Astrocyte (in vitro differentiated cells and primary cell): ENCODE measurements around the gene NFIA. TPM values are rescaled to one million over a fixed set of nuclear protein-coding genes. Genes with fewer than 3 reads are reported as not detected.
A peak's percentile ranks its signal among the peaks of the same experiment; 100 is the strongest.

ENCODE experiments used
- DNase-seq: peaks from one replicate; pipeline ENCODE4 v3.0.0-alpha.2; 2010; ENCODE audit warnings: low read depth
- FAIRE-seq: peaks from 2 replicates; lab custom pipeline; 2011; peaks lifted over from hg19 to GRCh38; lab: Jason Lieb, UNC
- H2AFZ ChIP-seq: 2 replicates; pipeline ENCODE4 v1.6.0; 2012; ENCODE audit warnings: low read depth, low read length, inconsistent platforms
- H3K27ac ChIP-seq: 2 replicates; pipeline ENCODE4 v1.5.1; 2011; ENCODE audit warnings: low read depth, low read length, inconsistent platforms
- H3K27me3 ChIP-seq: 2 replicates; pipeline ENCODE4 v1.6.0; 2011; ENCODE audit warnings: low read length, inconsistent platforms; ENCODE audit not compliant: insufficient read depth
- H3K36me3 ChIP-seq: 2 replicates; pipeline ENCODE4 v1.5.1; 2011; ENCODE audit warnings: low read length, inconsistent platforms; ENCODE audit not compliant: insufficient read depth
- H3K4me1 ChIP-seq: 2 replicates; pipeline ENCODE4 v1.5.1; 2011; ENCODE audit warnings: low read length, inconsistent platforms; ENCODE audit not compliant: insufficient read depth
- H3K4me2 ChIP-seq: 2 replicates; pipeline ENCODE4 v1.6.0; 2012; ENCODE audit warnings: low read length, inconsistent platforms
- H3K4me3 ChIP-seq: 2 replicates; pipeline ENCODE4 v1.5.1; 2011; ENCODE audit warnings: low read depth, mild to moderate bottlenecking, low read length, inconsistent platforms; ENCODE audit not compliant: insufficient read depth
- H3K79me2 ChIP-seq: 2 replicates; pipeline ENCODE4 v1.6.0; 2012; ENCODE audit warnings: mild to moderate bottlenecking, low read length, inconsistent platforms; ENCODE audit not compliant: insufficient read depth
- H3K9ac ChIP-seq: 2 replicates; pipeline ENCODE4 v1.6.0; 2012; ENCODE audit warnings: mild to moderate bottlenecking, low read length, inconsistent platforms
- H3K9me3 ChIP-seq: 2 replicates; pipeline ENCODE4 v1.5.1; 2012; ENCODE audit warnings: low read depth, mild to moderate bottlenecking, low read length, inconsistent platforms; ENCODE audit not compliant: insufficient read depth
- H4K20me1 ChIP-seq: 2 replicates; pipeline ENCODE4 v1.6.0; 2012; ENCODE audit warnings: low read length, inconsistent platforms; ENCODE audit not compliant: insufficient read depth
- H3K27ac Mint-ChIP-seq: one replicate; pipeline ENCODE4 v1.8.0; 2021; ENCODE audit warnings: mild to moderate bottlenecking, mixed read lengths; ENCODE audit not compliant: unreplicated experiment
- H3K27me3 Mint-ChIP-seq: one replicate; pipeline ENCODE4 v1.8.0; 2021; ENCODE audit warnings: low read depth, mixed read lengths; ENCODE audit not compliant: unreplicated experiment
- H3K36me3 Mint-ChIP-seq: one replicate; pipeline ENCODE4 v1.8.0; 2021; ENCODE audit warnings: low read depth, mixed read lengths; ENCODE audit not compliant: unreplicated experiment
- H3K4me1 Mint-ChIP-seq: one replicate; pipeline ENCODE4 v1.8.0; 2021; ENCODE audit warnings: low read depth, mixed read lengths; ENCODE audit not compliant: unreplicated experiment
- H3K4me3 Mint-ChIP-seq: one replicate; pipeline ENCODE4 v1.8.0; 2021; ENCODE audit warnings: mild to moderate bottlenecking, moderate library complexity, mixed read lengths; ENCODE audit not compliant: unreplicated experiment
- H3K9me3 Mint-ChIP-seq: one replicate; pipeline ENCODE4 v1.8.0; 2021; ENCODE audit warnings: mild to moderate bottlenecking, mixed read lengths; ENCODE audit not compliant: unreplicated experiment
- EZH2 ChIP-seq: IDR thresholded peaks from 2 replicates; pipeline ENCODE4 v1.6.1; 2012; ENCODE audit warnings: mild to moderate bottlenecking, low read length, inconsistent platforms; ENCODE audit not compliant: insufficient read depth
- total RNA-seq: library from RNA; stranded (reverse); gene quantifications from 2 replicates; pipeline ENCODE4 v1.2.1, GENCODE V29; 2021
- TF ChIP-seq, protein P1 (sequence below): IDR thresholded peaks from 2 replicates; pipeline ENCODE4 v1.5.1; 2011; ENCODE audit warnings: low read depth, mild to moderate bottlenecking, inconsistent platforms, low read length, moderate library complexity; ENCODE audit not compliant: insufficient read depth

NFIA gene
- total RNA-seq, 1 donor from 2014 or later: 4.6 TPM

DNA sequence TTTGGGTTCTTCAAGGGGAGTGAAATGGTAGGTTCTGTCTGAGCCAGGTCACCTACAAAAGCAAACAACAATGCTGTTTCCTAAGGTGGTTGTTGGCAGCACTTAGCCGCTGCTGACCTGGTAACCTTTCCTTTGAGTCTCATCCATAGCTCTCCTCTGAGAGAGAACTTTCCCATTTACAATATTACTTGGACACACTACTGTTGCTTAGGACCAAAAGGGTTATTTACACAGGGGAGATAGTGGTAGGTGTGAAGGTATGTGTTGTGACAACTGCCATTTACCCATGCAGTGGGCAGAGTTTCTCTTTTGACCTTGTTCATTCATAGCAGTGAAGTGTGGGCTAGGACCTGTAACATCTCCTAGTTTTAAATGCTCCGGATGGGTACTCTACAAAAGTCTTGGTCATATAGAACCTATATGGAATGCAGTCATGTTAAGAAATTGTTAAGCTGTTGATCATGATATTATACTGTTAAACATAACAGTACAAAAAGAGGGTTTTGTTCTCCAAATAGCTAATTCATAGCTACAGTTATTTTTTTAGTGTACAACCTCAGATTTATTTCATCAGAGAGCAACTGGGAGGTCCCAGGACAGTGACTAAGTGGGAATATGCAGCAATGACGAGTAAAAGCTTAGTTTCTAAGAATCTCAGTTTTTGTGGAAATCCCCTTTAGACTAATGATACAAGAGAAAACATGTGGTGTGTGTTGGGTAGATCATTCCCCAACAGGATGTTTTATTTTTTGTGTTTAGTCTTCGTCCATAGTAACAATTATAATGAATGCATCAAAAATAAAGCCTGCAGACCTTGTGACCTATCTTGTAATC is 219.7 kb downstream of the NFIA start:
- Histone ChIP-seq H3K27me3 (peaks cover 3% of the 10 kb centered on the region), H3K79me2 (no peaks in the 10 kb centered on the region), H3K4me1 (no peaks in the 10 kb centered on the region), H3K9me3 (no peaks in the 10 kb centered on the region), H3K4me3 (no peak overlapping the region), H3K36me3 (no peaks in the 10 kb centered on the region), H3K4me2 (no peak overlapping the region), H2AFZ (no peak overlapping the region), H3K9ac (no peak overlapping the region), H4K20me1 (no peaks in the 10 kb centered on the region), H3K27ac (no peak overlapping the region)
- DNase-seq (no peak), FAIRE-seq (no peak)
- Mint-ChIP-seq H3K9me3 (peaks cover 2% of the 10 kb centered on the region), H3K27me3 (peaks cover 5% of the 10 kb centered on the region), H3K4me1 (peaks cover 12% of the 10 kb centered on the region), H3K4me3 (no peak overlapping the region), H3K36me3 (no peaks in the 10 kb centered on the region), H3K27ac (peak overlapping the region; percentile 60)
- TF ChIP-seq, protein P1, sequence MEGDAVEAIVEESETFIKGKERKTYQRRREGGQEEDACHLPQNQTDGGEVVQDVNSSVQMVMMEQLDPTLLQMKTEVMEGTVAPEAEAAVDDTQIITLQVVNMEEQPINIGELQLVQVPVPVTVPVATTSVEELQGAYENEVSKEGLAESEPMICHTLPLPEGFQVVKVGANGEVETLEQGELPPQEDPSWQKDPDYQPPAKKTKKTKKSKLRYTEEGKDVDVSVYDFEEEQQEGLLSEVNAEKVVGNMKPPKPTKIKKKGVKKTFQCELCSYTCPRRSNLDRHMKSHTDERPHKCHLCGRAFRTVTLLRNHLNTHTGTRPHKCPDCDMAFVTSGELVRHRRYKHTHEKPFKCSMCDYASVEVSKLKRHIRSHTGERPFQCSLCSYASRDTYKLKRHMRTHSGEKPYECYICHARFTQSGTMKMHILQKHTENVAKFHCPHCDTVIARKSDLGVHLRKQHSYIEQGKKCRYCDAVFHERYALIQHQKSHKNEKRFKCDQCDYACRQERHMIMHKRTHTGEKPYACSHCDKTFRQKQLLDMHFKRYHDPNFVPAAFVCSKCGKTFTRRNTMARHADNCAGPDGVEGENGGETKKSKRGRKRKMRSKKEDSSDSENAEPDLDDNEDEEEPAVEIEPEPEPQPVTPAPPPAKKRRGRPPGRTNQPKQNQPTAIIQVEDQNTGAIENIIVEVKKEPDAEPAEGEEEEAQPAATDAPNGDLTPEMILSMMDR: no peak
- TF ChIP-seq EZH2: no peak

DNA sequence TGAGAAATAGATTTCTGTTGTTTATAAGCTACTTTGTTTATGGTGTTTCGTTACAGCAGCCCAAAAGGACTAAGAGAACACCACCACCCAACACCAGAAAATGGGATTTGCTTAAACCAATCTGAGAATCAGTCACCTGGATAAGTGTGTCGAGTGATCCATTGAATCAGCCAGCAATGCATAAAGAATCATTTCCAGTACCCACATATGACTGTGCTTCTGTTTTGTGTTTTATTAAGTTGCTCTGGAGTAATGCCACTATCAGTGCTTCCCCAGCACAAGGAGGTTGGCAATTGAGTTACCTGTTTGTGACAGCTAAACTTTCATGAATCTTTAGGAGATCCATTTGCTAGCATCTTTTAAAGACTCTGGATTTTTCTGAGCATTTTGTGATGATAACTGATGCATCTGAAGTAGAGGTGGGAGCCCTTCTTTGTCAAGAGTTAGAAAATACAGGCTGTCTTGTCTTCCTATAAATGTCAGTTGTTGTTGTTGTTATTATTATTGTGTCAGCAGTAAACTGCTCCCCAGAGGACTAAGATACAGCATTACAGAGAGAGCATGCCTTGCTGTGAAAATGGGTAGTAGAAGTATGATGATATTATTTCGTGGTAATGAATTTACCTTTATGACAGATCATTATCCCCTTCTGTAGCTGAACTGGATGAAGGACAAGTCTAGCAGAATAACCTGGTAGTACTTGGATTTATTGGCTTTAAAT is 225.2 kb downstream of the NFIA start:
- no peaks in the 10 kb centered on the region for H3K4me1 Mint-ChIP-seq
- no peak overlapping the region for H3K4me3 ChIP-seq
- H3K9me3 ChIP-seq: no peaks in the 10 kb centered on the region
- no peak overlapping the region for H3K27ac ChIP-seq
- peaks cover 21% of the 10 kb centered on the region for H3K27me3 Mint-ChIP-seq
- no peak overlapping the region for H3K4me3 Mint-ChIP-seq
- FAIRE-seq (no peak), DNase-seq (no peak)
- H4K20me1 ChIP-seq: no peaks in the 10 kb centered on the region
- TF ChIP-seq EZH2: no peak
- TF ChIP-seq, protein P1: no peak
- no peak overlapping the region for H3K4me2 ChIP-seq
- H3K9me3 Mint-ChIP-seq: no peaks in the 10 kb centered on the region
- H3K79me2 ChIP-seq: no peaks in the 10 kb centered on the region
- H3K36me3 Mint-ChIP-seq: no peaks in the 10 kb centered on the region
- no peaks in the 10 kb centered on the region for H3K4me1 ChIP-seq
- no peak overlapping the region for H2AFZ ChIP-seq
- H3K36me3 ChIP-seq: no peaks in the 10 kb centered on the region
- H3K9ac ChIP-seq: no peak overlapping the region
- H3K27ac Mint-ChIP-seq: no peak overlapping the region
- no peaks in the 10 kb centered on the region for H3K27me3 ChIP-seq
